ENCODE results near the gene IGSF21.

The IGSF21 gene

GRCh38 chr1:18120638-18121037, 13.0 kb downstream of the IGSF21 start:
- DNase-seq, result no peak

- no peak for DNase-seq
These were observed 13.6 kb downstream of the IGSF21 start for GRCh38 chr1:18121072-18121820.

- DNase-seq, result no peak
These were observed 15.9 kb downstream of the IGSF21 start for GRCh38 chr1:18123467-18123992.

GRCh38 chr1:18124977-18125376, 17.4 kb downstream of the IGSF21 start:
- DNase-seq, result no peak

- no peak for DNase-seq
These were observed 19.0 kb downstream of the IGSF21 start for GRCh38 chr1:18126616-18127015.

GRCh38 chr1:18128298-18128697, 20.7 kb downstream of the IGSF21 start:
- no peak for DNase-seq

GRCh38 chr1:18130356-18130755, 22.8 kb downstream of the IGSF21 start:
- no peak for DNase-seq

- DNase-seq, result no peak
These were observed 24.6 kb downstream of the IGSF21 start for GRCh38 chr1:18132022-18132710.

- no peak for DNase-seq
These were observed 25.3 kb downstream of the IGSF21 start for GRCh38 chr1:18132711-18133541.

- DNase-seq, result no peak
These were observed 26.9 kb downstream of the IGSF21 start for GRCh38 chr1:18134324-18135046.

GRCh38 chr1:18137759-18138345, 30.3 kb downstream of the IGSF21 start:
- no peak for DNase-seq

GRCh38 chr1:18139198-18139981, 31.8 kb downstream of the IGSF21 start:
- DNase-seq, result no peak

- DNase-seq, result no peak
These were observed 32.8 kb downstream of the IGSF21 start for GRCh38 chr1:18140411-18140810.

GRCh38 chr1:18141661-18142060, 34.1 kb downstream of the IGSF21 start:
- no peak for DNase-seq

GRCh38 chr1:18142471-18142870, 34.9 kb downstream of the IGSF21 start:
- no peak for DNase-seq

- DNase-seq, result no peak
These were observed 35.4 kb downstream of the IGSF21 start for GRCh38 chr1:18142969-18143368.

GRCh38 chr1:18144062-18144461, 36.5 kb downstream of the IGSF21 start:
- DNase-seq, result no peak

- peak; percentile 41 for DNase-seq
These were observed 37.5 kb downstream of the IGSF21 start for GRCh38 chr1:18144916-18145647.

GRCh38 chr1:18145851-18146618, 38.4 kb downstream of the IGSF21 start:
- DNase-seq, result no peak

GRCh38 chr1:18146886-18147285, 39.3 kb downstream of the IGSF21 start:
- DNase-seq, result no peak

All from fibroblast of skin of abdomen (primary cell).